ENCODE data around the gene MUC22.
"Not testable (repeated sequence)": the region's sequence is repeated elsewhere in the genome, so short reads cannot be mapped to it uniquely, and the experiment has no call there.

MUC22 gene

DNA sequence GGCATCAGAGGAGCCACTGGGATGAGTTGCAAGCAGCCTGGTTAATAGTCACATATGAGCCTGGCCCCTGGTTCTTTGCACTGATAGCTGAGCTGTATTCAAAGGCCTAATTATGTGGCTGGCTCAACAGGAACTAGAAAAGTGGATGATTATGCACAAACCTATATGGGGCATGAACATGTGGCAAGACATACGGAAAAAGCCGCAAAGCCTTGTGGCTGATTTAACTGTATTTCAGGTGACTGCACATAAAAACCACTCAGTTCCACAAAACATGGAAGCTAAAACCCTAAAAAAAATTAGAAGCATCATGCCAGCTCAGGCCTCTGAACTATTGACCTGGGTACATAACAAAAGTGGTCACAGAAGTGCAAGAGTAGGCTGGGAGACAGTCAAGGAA is 13.0 kb upstream of the MUC22 start:
- no peak for DNase-seq (ENCODE audit: low read depth in 4 of 4, low spot score in 1 of 4)

DNA sequence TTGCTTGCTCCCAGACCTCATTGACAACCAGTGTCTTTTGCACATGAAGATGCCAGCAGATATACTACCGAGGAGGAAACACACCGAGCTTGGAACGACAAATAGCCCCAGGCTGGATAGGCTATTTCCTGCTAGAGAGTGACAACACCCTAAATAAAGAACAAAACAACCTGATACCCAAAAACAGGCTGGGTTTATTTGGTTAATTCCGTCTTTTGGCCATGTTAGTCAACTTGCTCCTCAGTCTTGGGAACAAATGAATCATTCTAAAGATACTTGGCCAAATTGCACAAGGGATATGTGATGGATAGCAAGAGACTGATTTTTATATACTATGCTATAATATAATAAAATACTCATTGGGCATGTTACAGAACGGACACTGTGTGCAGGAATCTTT is 11.5 kb upstream of the MUC22 start:
- DNase-seq (ENCODE audit: low read depth in 4 of 4, low spot score in 1 of 4): no peak

GRCh38 chr6:31000067-31000860 is 10.0 kb upstream of the MUC22 start:
- not testable (repeated sequence) for DNase-seq (ENCODE audit: low read depth in 4 of 4, low spot score in 1 of 4)

GRCh38 chr6:31001281-31001888 is 8.9 kb upstream of the MUC22 start:
- DNase-seq (ENCODE audit: low read depth in 4 of 4, low spot score in 1 of 4): no peak

GRCh38 chr6:31002471-31002870 is 7.8 kb upstream of the MUC22 start:
- DNase-seq (ENCODE audit: low read depth in 4 of 4, low spot score in 1 of 4): no peak

GRCh38 chr6:31004794-31005193 is 5.5 kb upstream of the MUC22 start:
- DNase-seq (ENCODE audit: low read depth in 4 of 4, low spot score in 1 of 4): no peak

GRCh38 chr6:31005249-31006020 is 4.8 kb upstream of the MUC22 start:
- no peak for DNase-seq (ENCODE audit: low read depth in 4 of 4, low spot score in 1 of 4)

DNA sequence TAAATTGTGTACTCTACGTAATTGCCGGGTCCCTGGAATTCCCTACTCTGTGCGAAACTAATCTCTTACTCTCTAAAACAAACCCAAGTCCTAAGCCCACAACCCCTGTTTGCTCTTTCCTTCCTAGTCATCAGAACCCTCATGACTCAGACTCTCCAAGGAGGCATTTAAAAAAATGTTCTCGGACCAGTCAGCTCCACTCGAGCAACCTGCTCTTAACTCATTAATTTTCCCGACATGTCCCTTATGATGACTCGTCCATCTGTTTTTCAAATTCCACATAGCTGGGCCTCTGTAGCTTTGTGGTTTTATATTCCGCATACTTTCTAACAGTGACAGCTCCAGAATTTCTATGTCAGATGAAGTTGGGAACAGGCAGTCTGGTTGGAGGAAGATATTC is 2.6 kb upstream of the MUC22 start:
- DNase-seq (ENCODE audit: low read depth in 4 of 4, low spot score in 1 of 4): no peak

DNA sequence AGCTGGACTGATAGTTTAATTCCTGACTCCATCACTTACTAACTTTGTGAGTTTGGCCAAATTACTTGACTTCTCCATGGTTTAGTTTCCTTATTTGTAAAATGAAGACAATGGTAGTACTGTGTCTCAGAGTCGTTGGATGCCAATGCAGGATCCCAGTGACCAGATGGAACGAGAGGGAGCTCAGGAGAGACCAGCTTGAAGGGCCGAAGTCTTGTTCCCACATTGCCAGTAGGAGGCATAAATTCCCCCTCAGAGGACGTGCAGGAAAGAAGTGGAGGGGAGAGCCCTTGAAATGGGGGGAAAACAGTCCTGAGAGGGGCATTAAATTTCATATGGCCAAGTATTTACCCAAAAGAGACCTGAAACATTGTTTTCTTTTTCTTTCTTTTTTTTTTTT is 2.1 kb upstream of the MUC22 start:
- no peak for DNase-seq (ENCODE audit: low read depth in 4 of 4, low spot score in 1 of 4)

DNA sequence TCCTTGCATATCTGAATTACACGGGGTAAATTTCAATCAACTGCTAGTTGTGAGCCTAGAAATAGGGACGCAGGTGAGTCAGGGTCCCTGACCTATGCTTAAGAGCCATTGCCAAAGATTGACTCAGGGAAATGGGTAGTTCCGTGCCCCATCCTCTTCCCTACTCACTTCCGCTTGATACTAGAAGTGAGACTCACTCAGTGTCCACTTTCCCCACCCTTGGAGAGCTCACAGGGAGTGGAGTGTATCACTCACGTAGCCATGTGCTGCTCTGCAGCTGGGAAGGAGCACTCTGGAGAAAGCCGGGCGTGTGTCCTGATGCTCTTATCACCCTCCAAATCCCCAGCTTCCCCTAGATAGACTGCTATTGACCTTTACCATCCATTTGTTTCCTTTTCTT is 543 bp upstream of the MUC22 start:
- DNase-seq (ENCODE audit: low read depth in 4 of 4, low spot score in 1 of 4): no peak

DNA sequence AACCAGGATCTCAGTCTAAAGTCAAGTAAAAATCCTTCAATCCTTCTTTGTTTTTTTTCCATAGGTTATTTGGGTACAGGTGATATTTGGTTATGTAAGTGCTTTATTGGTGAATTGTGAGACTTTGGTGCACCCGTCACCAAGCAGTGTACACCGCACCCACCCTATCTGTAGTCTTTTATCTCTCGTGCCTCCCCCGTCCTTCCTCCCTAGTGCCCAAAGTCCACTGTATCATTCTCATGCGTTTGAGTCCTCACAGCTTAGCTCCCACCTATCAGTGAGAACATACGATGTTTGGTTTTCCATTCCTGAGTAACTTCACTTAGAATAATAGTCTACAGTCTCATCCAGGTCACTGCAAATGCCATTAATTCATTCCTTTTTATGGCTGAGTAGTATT is 879 bp downstream of the MUC22 start:
- no peak for DNase-seq (ENCODE audit: low read depth in 4 of 4, low spot score in 1 of 4)

DNA sequence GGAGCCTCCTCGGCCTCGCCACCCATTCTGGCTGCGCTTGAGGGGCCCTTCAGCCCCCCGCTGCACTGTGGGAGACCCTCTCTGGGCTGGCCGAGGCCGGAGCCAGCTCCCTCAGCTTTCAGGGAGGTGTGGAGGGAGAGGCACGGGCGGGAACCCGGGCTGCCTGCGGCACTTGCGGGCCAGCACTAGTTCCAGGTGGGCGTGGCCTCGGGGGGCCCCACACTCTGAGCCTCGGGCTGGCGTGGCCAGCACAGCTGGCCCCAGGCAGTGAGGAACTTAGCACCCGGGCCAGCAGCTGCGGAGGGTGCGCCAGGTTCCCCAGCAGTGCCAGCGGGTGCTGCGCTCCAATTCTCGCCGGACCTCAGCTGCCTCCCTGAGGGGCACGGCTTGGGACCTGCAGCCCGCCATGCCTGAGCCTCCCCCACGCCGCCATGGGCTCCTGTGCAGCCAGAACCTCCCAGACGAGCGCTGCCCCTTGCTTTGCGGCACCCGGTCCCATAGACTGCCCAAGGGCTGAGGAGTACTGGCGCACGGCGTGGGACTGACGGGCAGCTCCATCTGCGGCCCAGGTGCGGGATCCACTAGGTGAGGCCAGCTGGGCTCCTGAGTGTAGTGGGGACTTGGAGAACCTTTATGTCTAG is 6.5 kb downstream of the MUC22 start:
- no peak for DNase-seq (ENCODE audit: low read depth in 4 of 4, low spot score in 1 of 4)

GRCh38 chr6:31017436-31017835 is 7.2 kb downstream of the MUC22 start:
- not testable (repeated sequence) for DNase-seq (ENCODE audit: low read depth in 4 of 4, low spot score in 1 of 4)

GRCh38 chr6:31020057-31020456 is 9.8 kb downstream of the MUC22 start:
- DNase-seq (ENCODE audit: low read depth in 4 of 4, low spot score in 1 of 4): no peak

DNA sequence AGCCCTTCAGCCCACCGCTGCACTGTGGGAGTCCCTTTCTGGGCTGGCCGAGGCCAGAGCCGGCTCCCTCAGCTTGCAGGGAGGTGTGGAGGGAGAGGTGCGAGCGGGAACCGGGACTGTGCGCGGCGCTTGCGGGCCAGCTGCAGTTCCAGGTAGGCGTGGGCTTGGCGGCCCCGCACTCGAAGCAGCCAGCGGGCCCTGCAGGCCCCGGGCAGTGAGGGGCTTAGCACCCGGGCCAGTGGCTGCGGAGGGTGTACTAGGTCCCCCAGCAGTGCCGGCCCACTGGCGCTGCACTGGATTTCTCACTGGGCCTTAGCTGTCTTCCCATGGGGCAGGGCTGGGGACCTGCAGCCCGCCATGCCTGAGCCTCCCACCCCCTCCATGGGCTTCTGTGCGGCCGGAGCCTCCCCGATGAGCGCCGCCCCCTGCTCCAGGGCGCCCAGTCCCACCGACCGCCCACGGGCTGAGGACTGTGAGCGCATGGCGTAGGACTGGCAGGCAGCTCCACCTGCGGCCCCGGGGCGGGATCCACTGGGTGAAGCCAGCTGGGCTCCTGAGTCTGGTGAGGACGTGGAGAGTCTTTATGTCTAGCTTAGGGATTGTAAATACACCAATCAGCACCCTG is 10.5 kb downstream of the MUC22 start:
- not testable (repeated sequence) for DNase-seq (ENCODE audit: low read depth in 4 of 4, low spot score in 1 of 4)

- not testable (repeated sequence) for DNase-seq (ENCODE audit: low read depth in 4 of 4, low spot score in 1 of 4)
These were observed 11.6 kb downstream of the MUC22 start for GRCh38 chr6:31021705-31022531.

- DNase-seq (ENCODE audit: low read depth in 4 of 4, low spot score in 1 of 4): no peak
These were observed 15.3 kb downstream of the MUC22 start for GRCh38 chr6:31025595-31025994.

DNA sequence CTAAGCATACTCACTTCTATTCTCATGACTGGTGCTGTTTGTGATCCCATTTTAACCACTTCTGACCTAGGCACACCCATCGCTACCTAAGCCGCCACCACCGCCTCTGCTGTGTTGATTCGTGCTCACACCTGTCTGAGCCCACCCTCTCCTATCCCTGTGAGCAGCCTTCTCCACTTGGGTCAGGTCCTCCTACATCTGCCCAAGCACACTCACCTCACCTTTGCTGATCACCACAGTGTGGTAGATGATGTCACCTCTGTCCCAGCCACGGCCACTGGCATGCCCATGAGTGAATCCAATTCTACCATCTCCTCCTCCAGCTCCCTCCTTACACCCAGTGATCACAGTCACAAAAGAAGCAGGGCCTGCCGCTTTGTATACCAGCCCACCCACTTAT is 20.8 kb downstream of the MUC22 start:
- DNase-seq (ENCODE audit: low read depth in 4 of 4, low spot score in 1 of 4): no peak

DNA sequence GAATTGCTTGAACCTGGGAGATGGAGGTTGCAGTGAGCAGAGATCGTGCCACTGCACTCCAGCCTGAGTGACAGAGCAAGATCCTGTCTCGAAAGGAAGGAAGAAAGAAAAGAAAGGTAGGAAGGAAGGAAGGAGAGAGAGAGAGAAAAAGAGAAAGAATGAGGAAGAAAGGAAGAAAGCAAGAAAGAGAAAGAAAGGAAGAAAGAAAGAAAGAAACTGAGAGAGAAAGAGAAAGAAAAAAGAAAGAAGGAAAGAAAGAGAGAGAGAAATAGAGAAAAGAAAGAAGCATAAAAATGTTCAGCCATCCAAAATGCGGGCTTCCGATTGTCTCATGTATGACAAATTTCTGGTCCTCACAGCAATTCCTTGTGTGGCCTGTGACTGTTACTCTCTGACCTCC is 22.8 kb downstream of the MUC22 start:
- no peak for DNase-seq (ENCODE audit: low read depth in 4 of 4, low spot score in 1 of 4)

DNA sequence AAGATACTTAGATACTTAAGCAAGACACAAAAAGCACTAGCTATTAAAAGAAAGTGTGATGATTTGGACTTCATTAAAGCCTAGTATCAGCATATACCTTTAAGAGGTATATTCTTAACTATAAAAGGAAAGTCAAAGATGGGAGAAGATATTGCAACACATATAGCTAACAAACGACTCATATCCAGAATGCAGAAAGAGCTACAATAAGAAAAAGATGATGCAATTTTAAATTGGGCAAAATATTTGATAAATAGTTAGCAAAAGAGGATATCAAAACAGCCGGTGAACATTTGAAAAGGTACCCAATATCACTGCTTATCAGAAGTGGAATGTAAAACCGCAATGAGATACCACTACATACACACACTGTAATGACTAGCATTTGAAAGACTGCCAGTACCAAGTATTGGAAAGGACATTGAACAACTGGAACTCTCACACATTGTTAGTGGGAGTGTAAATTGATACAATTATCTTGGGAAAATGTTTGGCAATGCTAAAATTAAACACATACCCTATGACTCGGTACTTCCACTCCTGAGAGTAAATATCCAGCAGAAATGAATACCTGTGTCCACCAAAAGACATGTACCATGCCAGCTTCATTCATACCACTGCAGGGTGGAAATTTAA is 25.7 kb downstream of the MUC22 start:
- no peak for DNase-seq (ENCODE audit: low read depth in 4 of 4, low spot score in 1 of 4)

Data from stimulated activated CD4-positive, alpha-beta T cell treated with anti-CD3 and anti-CD28 coated beads, Interleukin-1b, Interleukin-23, amount 100 ng/mL, for 24 hours (primary cell).